ENCODE measurements around the gene RCC2. TPM values are rescaled to one million over a fixed set of nuclear protein-coding genes. Genes with fewer than 3 reads are reported as not detected.

RCC2 gene
- total RNA-seq, 1 experiment from 2014 or later: 82.7 TPM

DNA sequence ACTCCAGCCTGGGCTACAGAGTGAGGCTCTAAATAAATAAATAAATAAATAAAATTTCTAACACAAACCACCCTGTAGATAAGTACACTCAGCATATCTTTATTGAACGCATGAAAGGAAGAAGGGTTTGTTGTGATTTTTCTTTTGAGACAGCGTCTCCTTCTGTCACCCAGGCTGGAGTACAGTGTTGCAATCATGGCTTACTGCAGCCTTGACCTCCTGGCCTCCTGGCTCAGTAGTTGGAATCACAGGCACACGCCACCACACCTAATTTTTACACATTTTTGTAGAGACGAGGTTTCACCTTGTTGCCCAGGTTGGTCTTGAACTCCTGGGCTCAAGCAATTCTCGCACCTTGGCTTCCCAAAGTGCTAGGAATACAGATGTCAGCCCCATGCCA lies 23.2 kb upstream of the RCC2 start:
- CTCF ChIA-PET: no interaction called here
- ATAC-seq: no peak

DNA sequence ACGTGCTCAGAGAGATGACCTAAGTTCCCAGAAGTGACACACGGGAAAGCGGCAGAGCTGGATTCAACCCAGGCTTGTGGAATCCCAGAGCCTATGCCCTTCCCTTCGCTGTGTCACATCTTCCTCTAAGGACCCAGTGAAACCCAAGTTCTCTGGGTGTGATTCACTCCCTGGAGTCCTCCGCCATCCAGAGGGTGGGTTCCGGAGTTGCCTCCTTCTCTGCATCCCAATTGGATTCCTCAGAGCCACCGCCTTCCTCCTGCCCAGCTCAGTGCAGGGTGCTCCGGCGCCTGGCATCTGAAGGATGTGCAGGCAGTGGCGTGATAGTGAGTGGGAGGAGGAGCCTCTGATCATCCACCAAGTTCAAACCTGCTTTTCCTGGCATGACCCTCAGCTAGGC lies 20.7 kb upstream of the RCC2 start:
- no peak for TF ChIP-seq EZH2 (IDR thresholded peaks at IDR 0.05; ENCODE audit: low read length, unreplicated experiment)
- TF ChIP-seq, protein P1, sequence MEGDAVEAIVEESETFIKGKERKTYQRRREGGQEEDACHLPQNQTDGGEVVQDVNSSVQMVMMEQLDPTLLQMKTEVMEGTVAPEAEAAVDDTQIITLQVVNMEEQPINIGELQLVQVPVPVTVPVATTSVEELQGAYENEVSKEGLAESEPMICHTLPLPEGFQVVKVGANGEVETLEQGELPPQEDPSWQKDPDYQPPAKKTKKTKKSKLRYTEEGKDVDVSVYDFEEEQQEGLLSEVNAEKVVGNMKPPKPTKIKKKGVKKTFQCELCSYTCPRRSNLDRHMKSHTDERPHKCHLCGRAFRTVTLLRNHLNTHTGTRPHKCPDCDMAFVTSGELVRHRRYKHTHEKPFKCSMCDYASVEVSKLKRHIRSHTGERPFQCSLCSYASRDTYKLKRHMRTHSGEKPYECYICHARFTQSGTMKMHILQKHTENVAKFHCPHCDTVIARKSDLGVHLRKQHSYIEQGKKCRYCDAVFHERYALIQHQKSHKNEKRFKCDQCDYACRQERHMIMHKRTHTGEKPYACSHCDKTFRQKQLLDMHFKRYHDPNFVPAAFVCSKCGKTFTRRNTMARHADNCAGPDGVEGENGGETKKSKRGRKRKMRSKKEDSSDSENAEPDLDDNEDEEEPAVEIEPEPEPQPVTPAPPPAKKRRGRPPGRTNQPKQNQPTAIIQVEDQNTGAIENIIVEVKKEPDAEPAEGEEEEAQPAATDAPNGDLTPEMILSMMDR (conservative IDR thresholded peaks at IDR 0.05; ENCODE audit: low read depth, low read length): no peak
- TF ChIP-seq EZH2phosphoT487 (IDR thresholded peaks at IDR 0.05; ENCODE audit: borderline replicate concordance, low read length): no peak
- intact Hi-C loops (cut with micrococcal nuclease): no loop called here
- DNase-seq: peak; percentile 94
- peak overlapping the region; percentile 35 for H3K27ac ChIP-seq (ENCODE audit: low read length)
- H3K27me3 ChIP-seq (ENCODE audit: low read length): no peaks in the 10 kb centered on the region
- no TSS peak for BruUV-seq (replicated peaks)
- no peaks in the 10 kb centered on the region for H4K20me1 ChIP-seq (ENCODE audit: low read length)
- peaks cover 5% of the 10 kb centered on the region for H3K4me1 ChIP-seq (ENCODE audit: insufficient read depth, low read length)
- H3K9me2 ChIP-seq (replicated peaks; ENCODE audit: low read length): no peaks in the 10 kb centered on the region
- H3K36me3 ChIP-seq (ENCODE audit: low read depth, low read length): no peaks in the 10 kb centered on the region
- H3K79me2 ChIP-seq (ENCODE audit: low read length): no peaks in the 10 kb centered on the region
- no peaks in the 10 kb centered on the region for H3F3A ChIP-seq (ENCODE audit: low read length, unreplicated experiment)
- H3K9ac ChIP-seq (ENCODE audit: low read length): no peak overlapping the region
- peak overlapping the region; percentile 43; the same call in 1 of the 2 replicates for H3K4me3 ChIP-seq (ENCODE audit: low read length)
- ATAC-seq: peak; percentile 98
- POLR2A ChIA-PET (ENCODE audit: unreplicated experiment): interaction anchor here (0.5 kb wide), 1 partner anchor 21 kb away, joined by 3 read pairs; the partner anchor contains the start of gene RCC2
- CTCF ChIA-PET: interaction anchor here (0.6 kb wide), 1 partner anchor 10 kb away, joined by 9 read pairs; no protein-coding TSS in a partner anchor
- no peaks in the 10 kb centered on the region for H3K9me3 ChIP-seq (ENCODE audit: low read length)
- peak overlapping the region; percentile 73 for H2AFZ ChIP-seq (ENCODE audit: low read length)
- H3K4me2 ChIP-seq (ENCODE audit: low read length): peak overlapping the region; percentile 65

More for the DNA sequence above, 23.2 kb upstream of the RCC2 start:
- Histone ChIP-seq H3K4me2 (ENCODE audit: low read length) (no peak overlapping the region), H3K4me1 (ENCODE audit: insufficient read depth, low read length) (peaks cover 5% of the 10 kb centered on the region), H3K27me3 (ENCODE audit: low read length) (no peaks in the 10 kb centered on the region), H3K36me3 (ENCODE audit: low read depth, low read length) (no peaks in the 10 kb centered on the region), H3K9ac (ENCODE audit: low read length) (no peak overlapping the region), H3F3A (ENCODE audit: low read length, unreplicated experiment) (no peaks in the 10 kb centered on the region), H3K79me2 (ENCODE audit: low read length) (no peaks in the 10 kb centered on the region), H3K27ac (ENCODE audit: low read length) (no peak overlapping the region), H3K9me2 (replicated peaks; ENCODE audit: low read length) (no peaks in the 10 kb centered on the region), H3K4me3 (ENCODE audit: low read length) (no peak overlapping the region), H4K20me1 (ENCODE audit: low read length) (no peaks in the 10 kb centered on the region), H2AFZ (ENCODE audit: low read length) (no peak overlapping the region), H3K9me3 (ENCODE audit: low read length) (no peaks in the 10 kb centered on the region)
- no peak for TF ChIP-seq EZH2 (IDR thresholded peaks at IDR 0.05; ENCODE audit: low read length, unreplicated experiment)
- TF ChIP-seq, protein P1 (conservative IDR thresholded peaks at IDR 0.05; ENCODE audit: low read depth, low read length): no peak
- TF ChIP-seq EZH2phosphoT487 (IDR thresholded peaks at IDR 0.05; ENCODE audit: borderline replicate concordance, low read length): no peak
- no peak for DNase-seq
- intact Hi-C loops (cut with micrococcal nuclease): no loop called here
- no TSS peak for BruUV-seq (replicated peaks)
- POLR2A ChIA-PET (ENCODE audit: unreplicated experiment): no interaction called here

DNA sequence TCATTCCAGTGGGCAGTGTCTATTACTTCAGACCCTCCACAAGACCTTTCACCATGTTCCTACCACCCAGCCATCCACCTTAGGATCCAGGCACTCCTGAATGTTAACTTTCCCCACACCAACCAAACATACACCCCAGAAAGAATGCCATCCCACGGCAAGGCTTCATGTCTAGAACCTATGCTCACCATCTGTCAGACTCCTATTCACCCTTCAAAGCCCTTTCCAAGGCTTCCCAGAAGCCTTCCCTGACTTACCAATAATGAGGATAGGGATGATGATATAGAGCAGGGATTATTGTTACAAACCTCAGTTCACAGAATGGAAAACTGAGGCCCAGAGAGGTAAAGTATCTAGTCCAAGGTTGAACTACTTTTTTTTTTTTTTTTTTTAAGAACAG lies 19.3 kb upstream of the RCC2 start:
- no peak overlapping the region for H3K27ac ChIP-seq (ENCODE audit: low read length)
- no peaks in the 10 kb centered on the region for H3K9me3 ChIP-seq (ENCODE audit: low read length)
- CTCF ChIA-PET: no interaction called here
- peaks cover 5% of the 10 kb centered on the region for H3K4me1 ChIP-seq (ENCODE audit: insufficient read depth, low read length)
- TF ChIP-seq EZH2 (IDR thresholded peaks at IDR 0.05; ENCODE audit: low read length, unreplicated experiment) (no peak), EZH2phosphoT487 (IDR thresholded peaks at IDR 0.05; ENCODE audit: borderline replicate concordance, low read length) (no peak)
- TF ChIP-seq, protein P1 (conservative IDR thresholded peaks at IDR 0.05; ENCODE audit: low read depth, low read length): no peak
- DNase-seq (no peak), ATAC-seq (no peak)
- H3F3A ChIP-seq (ENCODE audit: low read length, unreplicated experiment): no peaks in the 10 kb centered on the region
- POLR2A ChIA-PET (ENCODE audit: unreplicated experiment): no interaction called here
- no peaks in the 10 kb centered on the region for H3K79me2 ChIP-seq (ENCODE audit: low read length)
- no peaks in the 10 kb centered on the region for H3K36me3 ChIP-seq (ENCODE audit: low read depth, low read length)
- H2AFZ ChIP-seq (ENCODE audit: low read length): no peak overlapping the region
- intact Hi-C loops (cut with micrococcal nuclease): no loop called here
- no peak overlapping the region for H3K4me3 ChIP-seq (ENCODE audit: low read length)
- BruUV-seq (replicated peaks): no TSS peak
- H3K9me2 ChIP-seq (replicated peaks; ENCODE audit: low read length): no peaks in the 10 kb centered on the region
- no peak overlapping the region for H3K9ac ChIP-seq (ENCODE audit: low read length)
- H3K27me3 ChIP-seq (ENCODE audit: low read length): no peaks in the 10 kb centered on the region
- no peak overlapping the region for H3K4me2 ChIP-seq (ENCODE audit: low read length)
- no peaks in the 10 kb centered on the region for H4K20me1 ChIP-seq (ENCODE audit: low read length)

Measured in PC-3 (cell line).